NCI-H1105 (cell line): Measurements from ENCODE around the gene SBF2.
"Not testable (repeated sequence)": the region's sequence is repeated elsewhere in the genome, so short reads cannot be mapped to it uniquely, and the experiment has no call there.

ENCODE experiments used
- DNase-seq: peaks from one replicate; lab custom pipeline; 2025; lab: John Stamatoyannopoulos, UW

SBF2 gene

GRCh38 chr11:10066441-10066840, 227.6 kb downstream of the SBF2 start:
- no peak for DNase-seq

- DNase-seq: no peak
These were observed 229.2 kb downstream of the SBF2 start for GRCh38 chr11:10064828-10065227.

DNA sequence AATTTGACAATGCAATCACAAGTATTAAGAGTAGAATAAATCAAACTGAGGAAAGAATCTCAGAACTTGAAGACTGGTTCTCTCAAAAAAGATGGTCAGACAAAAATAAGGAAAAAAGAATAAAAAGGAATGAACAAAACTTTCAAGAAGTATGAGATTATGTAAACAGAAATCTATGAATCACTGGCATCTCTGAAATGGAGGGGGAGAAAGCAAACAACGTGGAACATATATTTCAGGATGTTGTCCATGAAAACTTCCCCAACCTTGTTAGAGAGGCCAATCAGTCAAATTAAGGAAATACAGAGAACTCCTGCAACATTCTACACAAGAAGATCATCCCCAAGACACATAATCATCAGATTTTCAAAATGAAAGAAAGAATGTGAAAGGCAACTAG, 235.7 kb downstream of the SBF2 start:
- no peak for DNase-seq

- DNase-seq: no peak
These were observed 242.0 kb downstream of the SBF2 start for GRCh38 chr11:10051868-10052586.

- DNase-seq: no peak
These were observed 243.5 kb downstream of the SBF2 start for GRCh38 chr11:10050561-10050960.

DNA sequence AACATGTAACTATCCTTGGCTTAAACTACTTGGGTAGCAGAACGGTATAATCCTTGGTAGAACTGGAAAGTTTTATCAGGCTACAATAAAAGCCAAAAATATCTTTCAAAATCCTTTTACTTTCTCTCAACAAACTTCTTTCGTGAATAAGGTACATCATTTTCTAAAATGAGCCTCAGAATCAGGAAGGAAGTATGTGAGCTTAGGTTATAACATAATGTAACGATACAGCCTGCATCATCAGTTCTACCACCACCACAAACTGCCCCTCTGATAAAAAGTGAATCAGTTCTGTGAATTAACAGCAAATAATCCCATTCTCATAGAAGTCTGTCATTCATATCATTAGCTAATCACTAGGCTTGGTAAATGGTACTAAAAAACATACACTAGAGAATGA, 244.3 kb downstream of the SBF2 start:
- no peak for DNase-seq

DNA sequence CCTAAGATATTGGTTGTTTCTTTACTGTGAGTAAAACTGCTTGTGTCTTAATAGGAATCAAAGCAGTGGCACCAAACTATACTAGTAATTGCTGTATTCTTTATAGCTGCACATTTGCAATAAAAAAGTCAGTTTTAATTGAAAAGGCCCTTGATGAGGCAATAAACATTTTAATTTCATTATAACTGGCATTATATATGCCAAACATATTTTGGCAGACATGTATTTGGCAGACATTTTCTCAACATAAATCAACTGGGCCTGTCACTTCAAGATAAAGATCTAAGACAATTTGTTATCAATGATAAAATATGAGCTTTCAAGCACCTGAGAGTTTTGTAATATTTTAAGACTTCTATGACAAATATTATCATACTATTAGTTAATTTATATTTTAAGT, 245.7 kb downstream of the SBF2 start:
- DNase-seq: no peak

DNA sequence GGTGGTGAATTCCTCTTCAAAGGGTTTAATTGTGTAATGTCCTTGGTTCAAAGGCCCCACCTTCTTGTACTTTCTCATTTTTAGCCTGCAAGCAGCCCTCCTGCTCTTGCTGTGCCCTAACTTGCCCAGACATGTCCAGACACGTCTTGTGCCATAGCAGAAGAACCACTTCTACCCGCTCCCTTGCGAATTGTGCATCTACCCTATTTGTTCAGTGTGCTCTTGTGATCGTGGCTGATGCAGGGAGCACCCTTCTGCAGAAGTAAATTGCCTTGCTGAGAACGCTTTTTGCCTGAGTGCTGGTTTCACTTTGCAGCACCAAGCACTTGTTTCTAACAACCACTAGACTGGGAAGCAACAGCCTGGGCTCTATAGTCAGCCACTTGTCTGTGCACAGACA, 249.4 kb downstream of the SBF2 start:
- DNase-seq: peak; percentile 1

DNA sequence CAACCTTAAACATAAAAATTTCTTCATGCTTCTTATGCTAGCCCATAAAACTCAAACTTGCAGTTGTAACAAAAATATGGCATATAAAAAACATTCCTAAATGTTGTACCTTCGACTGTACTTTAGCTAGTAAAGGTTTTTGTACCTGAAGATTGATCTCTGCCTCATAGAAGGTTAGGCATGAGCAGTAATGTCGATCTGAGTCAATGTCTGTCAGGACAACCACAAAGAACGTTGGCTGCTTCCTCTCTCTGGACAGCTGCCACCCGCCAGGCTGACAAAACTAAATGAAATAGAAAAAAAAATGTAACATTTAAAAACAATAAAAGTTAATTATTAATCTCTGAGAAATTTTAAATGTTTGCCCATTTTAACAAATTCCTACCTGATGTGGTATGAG, 251.3 kb downstream of the SBF2 start:
- no peak for DNase-seq

DNA sequence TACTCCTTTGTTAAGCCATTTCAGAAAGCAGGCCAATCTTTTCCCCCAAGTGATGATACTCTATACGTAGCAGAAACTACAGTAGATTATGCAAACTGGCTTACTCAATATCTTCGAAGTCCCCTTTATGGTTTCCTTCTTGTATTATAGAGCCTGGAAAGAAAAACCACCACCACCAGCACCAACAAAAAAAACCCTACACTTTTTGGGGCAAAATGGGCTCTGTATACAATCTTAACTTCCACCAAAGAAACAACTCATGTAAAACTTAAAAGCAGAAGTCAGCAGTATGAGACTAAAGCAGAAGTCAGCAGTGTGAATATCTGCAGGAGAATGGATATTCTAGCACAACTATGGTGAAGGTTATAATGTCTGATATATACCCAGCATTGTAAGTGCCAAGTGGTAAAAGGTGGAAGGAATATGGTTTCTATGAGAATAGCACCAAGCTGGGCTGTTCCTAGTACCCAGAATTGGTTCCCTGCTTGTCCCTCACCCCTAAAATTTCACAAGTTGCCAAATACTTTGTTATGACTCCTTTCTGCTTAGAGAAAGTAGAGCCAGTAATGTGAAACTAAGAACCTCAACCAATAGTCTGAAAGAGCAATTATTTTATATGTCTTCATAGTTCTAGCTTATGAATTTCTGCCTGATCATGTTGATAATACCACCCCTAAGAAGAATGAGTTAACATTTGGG, 252.1 kb downstream of the SBF2 start:
- DNase-seq: no peak

- no peak for DNase-seq
These were observed 252.7 kb downstream of the SBF2 start for GRCh38 chr11:10041332-10041731.

- no peak for DNase-seq
These were observed 255.3 kb downstream of the SBF2 start for GRCh38 chr11:10038521-10039302.

- not testable (repeated sequence) for DNase-seq
These were observed 258.1 kb downstream of the SBF2 start for GRCh38 chr11:10035932-10036331.

DNA sequence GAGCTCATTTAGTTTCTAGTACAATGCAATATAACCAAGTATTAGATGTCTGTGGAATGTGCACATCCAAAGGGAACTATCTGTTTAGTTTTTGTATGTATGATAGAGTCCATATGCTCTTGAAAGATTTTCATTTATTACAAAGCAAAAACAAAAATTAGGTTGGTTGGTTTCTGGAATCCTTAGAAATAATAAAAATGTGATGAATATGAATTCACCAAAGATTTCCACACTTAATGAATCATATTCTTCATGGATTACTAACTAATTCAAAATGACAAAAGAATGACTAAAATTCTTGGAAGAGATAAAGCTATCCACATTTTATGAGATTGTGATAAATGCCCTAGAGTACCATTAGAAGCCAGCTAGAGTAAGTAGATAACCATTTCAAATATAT, 261.1 kb downstream of the SBF2 start:
- DNase-seq: no peak

DNA sequence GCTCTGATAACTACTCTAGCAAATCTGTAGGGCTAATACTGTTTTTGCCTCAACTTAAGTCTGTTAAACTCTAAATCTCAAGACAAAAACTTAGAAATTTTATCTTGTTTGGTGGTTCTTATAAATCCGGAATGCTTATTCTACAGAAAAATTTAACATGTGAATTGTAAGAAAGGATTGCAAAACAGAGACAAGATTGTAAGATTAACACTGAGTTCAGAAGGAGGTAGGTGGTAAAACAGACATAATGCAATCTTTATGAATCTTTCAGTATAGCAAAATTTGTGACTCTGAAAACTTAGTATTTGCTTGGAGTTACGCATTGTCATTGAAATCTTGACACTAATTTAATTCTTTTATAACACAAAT, 263.9 kb downstream of the SBF2 start:
- no peak for DNase-seq

DNA sequence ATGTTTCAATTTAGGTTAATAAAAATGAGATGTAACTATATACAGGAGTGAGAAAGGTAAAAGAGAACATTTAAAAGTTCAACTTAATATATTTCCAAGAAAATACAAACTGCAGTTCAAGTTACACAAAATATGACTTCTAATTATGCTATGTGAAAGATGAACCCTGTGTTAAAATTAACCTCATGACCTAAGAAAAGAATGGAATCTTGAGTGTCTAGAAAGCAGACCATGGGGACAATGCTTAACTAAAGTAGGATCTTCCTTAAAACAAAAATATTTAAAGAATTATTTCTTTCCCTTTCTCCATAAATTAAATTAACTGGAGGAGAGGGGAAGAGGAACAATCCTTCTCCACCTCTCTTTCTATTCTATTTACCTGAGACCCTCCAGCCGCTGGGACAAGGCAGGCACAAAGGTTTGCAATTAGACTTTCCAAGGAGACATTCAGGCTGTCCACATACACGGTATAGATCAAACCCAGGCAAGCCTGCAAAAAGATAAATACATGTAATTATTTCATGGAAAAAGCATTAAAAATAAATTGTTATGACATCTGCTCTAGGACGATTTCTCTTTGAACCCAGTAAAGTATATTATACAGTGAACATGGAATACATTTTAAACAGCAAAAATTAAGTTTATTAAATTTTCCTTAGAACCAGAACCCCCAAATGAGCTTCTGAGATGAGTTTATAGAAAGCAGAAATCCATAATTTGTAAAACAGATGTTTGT, 264.5 kb downstream of the SBF2 start:
- DNase-seq: no peak

GRCh38 chr11:10026514-10026913, 267.5 kb downstream of the SBF2 start:
- no peak for DNase-seq

DNA sequence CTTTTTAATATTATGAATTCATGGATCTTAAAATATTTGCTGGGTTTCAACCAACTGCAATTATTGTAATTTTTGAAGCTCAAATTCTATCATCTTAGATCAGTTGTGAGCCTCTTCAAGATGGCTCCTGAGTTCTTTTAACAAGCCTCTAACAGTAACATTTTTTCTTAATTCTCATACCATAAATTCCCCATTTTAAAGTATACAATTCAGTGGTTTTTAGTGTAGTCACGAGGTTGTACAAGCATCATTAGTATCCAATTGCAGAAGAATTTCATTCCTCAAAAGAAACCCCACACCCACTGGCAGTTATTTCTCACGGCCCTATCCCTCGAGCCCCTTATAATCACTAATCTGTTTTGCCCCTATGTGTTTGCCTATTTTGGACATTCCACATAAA, 270.8 kb downstream of the SBF2 start:
- no peak for DNase-seq

- DNase-seq: no peak
These were observed 271.3 kb downstream of the SBF2 start for GRCh38 chr11:10022764-10023163.

GRCh38 chr11:10021563-10021962, 272.5 kb downstream of the SBF2 start:
- no peak for DNase-seq

GRCh38 chr11:10019906-10020682, 273.9 kb downstream of the SBF2 start:
- DNase-seq: peak; percentile 44

DNA sequence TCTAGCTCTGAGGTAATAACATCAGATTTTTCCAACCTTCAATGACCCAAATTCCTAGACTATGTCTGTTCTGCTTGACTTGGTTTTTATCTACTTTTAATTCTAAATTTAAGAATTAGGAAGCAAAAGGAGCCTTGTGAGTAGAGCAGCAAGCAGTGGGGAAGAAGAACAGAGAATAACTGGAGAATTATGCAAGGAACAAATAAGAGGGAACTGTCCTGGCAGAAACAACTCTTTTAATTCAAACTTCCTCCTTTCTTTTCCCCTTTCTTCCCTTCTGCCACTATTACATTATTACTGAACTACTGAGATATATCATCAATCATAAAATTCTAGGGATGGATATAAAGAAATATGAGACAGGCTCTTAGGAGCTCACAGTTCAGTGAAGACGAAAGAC, 276.1 kb downstream of the SBF2 start:
- DNase-seq: no peak
